GM19025 (cell line): ENCODE data around the gene CLIC4.
"Not testable (repeated sequence)": the region's sequence is repeated elsewhere in the genome, so short reads cannot be mapped to it uniquely, and the experiment has no call there.

ENCODE experiments used
- ATAC-seq: cut with Tn5 transposase; IDR thresholded peaks from one replicate; pipeline ENCODE4 v1.9.1; 2021; ENCODE audit warnings: mild to moderate bottlenecking, low read depth, moderate library complexity; ENCODE audit not compliant: unreplicated experiment

CLIC4 gene

DNA sequence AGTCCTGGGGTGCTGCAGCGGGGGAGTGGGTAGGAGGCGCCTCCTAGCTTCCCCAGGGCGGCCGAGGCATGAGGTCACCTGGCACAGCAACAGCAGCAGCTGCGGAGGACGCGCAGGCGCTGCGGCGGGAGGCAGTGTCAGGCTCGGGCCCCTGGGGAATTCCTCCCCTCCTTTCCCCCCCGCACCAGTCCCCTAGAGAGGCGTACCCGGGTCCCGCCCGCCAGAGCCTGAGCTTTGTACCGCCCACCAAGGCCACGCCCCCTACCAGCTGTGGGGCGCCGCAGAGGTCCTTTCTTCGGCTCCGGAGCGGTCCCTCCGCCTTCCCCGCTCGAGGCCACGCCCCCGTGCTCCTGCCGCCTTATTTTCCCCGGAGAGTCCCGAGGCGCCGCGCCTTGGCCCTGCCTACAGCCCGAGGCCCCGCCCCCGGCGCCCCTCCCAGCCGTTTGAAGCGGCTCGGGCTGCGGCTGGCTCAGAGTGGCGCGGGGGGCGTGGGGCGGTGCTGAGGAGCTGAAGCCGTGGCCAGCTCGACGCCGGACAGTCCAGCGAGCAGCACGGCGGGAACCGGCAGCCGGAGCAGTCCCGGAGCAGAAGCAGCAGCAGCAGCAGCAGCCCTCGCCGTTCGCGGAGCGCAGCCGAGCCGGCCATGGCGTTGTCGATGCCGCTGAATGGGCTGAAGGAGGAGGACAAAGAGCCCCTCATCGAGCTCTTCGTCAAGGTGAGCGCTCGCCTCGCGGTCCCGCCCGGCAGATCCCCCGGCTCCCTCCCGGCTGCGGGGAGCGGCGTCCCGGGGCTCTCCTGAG, at the start of gene CLIC4:
CLIC4 (plus strand) TSS at position 537 of the 800 bp plus-strand sequence; CDS start at position 644, 107 bp downstream.
- ATAC-seq: peak; percentile 68

DNA sequence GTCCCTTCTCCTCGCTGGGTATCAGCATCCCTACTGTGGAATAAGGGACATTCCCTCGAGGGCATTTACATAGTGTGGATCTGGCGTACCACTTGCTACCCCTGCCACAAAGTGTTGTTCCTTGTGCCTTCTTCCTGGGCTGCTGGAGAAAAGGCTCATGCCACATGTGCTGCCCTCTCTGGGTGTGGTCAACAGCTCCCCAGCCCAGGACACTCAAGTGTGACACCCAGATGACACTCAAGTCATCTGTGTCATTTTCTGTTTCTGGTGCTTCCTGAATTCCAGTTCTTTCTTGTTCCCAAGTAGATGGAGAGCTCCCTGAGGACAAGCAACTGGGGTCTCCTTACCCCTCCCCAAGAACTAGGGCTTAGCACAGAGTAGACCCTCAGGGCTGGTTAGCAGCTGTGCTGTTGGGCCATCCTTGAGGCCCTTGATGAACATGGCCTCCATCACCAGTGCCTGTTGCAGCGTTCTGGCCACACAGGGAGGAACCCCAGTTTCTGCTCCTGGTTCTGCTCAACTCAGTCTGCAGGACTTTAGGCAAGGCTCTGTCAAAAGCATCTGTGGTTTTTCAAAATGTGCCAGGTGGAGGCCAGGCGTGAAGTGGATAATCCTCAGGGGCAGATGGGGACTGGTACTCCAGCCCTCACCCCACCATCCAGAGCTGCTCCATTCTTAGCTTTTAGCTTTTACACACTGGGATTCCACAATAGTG, 49.0 kb upstream of the CLIC4 start:
- ATAC-seq: no peak

DNA sequence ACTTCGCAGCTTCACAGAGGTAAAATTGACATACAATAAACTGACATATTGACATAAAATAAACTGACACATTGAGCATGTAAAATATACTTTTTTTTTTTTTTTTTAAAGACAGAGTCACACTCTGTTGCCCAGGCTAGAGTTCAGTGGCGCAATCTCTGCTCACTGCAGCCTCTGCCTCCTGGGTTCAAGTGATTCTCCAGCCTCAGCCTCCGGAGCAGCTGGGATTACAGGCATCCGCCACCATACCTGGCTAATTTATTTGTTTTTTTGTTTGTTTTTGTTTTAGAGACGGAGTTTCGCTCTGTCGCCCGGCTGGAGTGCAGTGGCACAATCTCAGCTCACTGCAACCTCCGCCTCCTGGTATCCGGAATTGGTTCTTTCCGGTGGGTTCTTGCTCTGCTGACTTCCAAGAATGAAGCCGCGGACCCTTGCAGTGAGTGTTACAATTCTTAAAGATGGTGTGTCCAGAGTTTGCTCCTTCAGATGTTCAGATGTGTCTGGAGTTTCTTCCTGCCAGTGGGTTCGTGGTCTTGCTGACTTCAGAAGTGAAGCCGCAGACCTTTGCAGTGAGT, 48.4 kb upstream of the CLIC4 start:
- ATAC-seq: no peak

DNA sequence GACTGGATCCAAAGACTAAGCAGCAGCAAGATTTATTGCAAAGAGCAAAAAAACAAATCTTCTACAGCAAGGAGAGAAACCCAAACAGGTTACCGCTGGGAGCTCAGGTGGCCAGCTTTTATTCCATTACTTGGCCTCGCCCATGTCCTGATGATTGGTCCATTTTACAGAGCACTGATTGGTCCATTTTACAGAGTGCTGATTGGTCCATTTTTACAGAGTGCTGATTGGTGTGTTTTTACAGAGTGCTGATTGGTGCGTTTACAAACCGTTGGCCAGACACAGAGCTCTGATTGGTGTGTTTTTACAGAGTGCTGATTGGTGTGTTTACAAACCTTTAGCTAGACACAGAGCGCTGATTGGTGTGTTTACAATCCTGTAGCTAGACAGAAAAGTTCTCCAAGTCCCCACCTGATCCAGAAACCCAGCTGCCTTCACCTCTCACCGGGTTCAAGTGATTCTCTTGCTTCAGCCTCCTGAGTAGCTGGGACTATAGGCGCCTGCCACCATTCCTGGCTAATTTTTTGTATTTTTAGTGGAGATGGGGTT, 47.7 kb upstream of the CLIC4 start:
- not testable (repeated sequence) for ATAC-seq

DNA sequence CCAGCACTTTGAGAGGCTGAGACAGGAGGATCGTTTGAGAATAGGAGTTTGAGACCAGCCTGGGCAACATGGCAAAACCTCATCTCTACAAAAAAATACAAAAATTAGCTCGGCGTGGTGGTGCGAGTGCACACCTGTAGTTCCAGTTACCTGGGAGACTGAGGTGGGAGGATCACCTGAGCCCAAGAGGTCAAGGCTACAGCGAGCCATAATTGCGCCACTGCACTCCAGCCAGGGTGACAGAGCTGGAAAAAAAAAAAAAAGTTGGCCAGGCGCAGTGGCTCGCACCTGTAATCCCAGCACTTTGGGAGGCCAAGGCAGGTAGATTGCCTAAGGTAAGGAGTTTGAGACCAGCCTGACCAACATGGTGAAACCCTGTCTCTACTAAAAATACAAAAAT, 46.9 kb upstream of the CLIC4 start:
- not testable (repeated sequence) for ATAC-seq

DNA sequence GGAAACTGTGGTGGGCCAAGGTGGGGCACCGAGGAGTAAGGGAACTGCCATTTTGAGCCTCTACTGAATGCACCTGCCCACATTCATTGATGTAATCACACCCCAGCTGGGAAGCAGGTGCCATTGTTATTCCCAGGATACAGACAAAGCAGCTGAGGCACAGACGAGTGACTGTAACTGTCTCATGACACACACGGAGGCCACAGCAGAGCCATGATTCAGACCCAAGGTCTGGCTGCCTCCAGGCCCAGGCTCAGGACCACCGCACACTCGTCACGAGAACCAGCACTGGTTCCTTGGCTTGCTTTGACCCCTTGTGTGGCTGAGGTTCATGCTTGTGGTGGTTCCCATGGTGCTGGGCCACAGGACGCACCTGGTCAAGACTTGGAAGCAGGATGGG, 45.6 kb upstream of the CLIC4 start:
- ATAC-seq: no peak

DNA sequence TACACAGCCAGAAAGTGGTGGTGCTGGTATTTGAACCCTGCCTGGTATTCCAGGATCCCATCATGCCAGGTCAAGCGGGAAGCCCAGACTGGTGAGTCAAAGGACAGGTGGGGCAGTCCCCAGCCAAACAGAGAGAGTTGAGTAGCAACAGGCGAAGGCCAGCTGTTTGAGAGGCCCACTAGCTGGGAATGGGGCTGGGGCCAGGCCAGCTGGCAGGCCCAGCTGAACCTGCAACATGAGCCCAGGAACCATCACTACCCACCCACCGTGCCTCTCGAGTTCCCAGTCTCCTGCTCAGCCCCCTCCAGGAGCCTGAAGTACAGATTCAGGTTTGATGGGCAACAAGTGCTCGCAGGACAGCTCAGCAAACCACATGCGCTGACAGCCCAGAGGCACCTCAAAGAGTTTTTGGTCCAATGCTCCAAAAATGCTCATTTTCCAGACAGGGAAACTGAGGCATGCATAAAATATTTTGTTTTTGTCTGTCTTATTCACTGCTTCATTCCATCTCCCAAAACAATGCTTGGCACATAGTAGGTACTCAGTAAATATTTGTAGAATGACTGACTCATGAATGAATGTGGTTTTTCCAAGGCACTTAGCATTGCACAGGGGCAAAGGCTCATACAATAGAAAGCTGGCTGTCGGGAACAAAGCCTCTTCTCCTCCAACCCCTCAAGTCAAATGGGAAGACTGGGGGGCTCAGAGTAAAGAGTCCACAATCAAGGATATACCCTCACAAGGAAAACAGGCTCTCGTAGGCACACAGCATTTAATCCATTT, 42.5 kb upstream of the CLIC4 start:
- ATAC-seq: no peak

DNA sequence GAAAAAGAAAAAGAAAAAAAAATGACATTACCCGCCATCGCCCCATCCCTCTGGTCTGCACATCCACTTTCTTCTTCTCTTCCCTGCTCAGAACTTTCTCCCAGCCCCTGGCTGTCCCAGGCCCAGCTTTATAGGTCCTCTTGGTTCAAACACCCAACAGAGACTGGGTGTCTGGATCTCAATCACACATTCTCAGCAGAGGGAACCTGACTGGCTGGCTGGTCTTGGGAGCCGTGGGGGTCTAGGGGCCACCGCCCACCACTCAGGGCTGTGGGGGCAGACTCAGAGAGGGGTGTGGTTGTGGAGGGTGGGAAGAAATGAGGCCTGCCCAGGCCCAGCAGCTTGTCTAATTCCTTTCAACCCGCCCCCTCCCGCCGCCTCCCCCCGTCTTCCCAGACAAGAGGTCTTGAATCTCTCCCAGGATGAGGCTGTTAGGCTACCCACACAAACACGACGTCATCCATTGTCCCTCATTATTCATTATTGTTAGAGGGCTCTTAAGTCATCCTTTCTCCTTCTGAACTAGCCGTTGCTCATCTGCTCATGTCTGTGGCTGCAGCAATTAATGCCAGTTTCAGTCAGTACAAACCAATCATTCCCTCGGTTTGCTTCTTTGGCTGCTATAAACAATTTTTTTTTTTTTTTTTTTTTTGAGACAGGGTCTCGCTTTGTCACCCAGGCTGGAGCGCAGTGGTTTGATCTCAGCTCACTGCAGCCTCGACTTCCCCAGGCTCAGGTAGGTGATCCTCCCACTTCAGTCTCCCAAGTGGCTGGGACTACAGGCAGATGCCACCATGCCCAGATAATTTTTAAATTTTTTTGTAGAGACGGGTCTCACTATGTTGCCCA, 40.6 kb upstream of the CLIC4 start:
- no peak for ATAC-seq

DNA sequence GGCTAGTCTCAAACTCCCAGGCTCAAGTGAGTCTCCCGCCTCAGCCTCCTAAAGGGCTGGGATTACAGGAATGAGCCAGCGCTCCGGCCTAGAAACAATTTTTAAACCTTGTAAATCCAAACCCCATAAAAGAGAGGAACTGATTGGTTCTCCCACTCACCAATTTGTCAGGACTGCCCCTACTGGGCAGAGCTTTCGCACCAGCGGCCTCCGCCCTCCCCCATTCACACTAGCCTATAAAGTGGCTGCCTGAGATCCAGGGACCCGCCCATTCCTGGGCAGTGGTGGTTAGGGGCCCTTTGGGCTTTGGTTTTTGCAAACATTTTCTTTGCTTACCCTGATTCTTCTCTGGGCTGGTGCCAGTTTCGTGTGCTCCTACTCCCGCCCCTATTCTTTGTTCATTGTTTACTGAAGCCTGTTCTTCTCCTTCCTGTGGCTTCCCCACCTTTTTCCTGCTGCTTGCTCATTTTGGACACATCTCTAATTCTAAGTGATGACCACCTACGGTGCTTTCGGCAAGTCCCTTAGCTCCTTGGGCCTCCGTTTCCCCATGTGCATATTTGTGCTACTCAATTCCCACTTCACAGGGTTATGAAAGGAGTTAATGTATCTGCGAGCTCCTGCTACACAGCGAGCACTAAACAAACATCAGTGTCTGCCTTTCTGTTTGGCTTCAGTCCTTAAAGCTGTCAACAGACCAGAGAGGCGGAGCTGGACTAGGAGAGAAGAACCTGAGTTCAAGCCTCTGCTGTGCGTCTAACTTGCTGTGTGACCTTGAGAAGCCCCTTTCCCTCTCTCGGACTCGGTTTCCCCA, 39.8 kb upstream of the CLIC4 start:
- peak; percentile 75 for ATAC-seq

DNA sequence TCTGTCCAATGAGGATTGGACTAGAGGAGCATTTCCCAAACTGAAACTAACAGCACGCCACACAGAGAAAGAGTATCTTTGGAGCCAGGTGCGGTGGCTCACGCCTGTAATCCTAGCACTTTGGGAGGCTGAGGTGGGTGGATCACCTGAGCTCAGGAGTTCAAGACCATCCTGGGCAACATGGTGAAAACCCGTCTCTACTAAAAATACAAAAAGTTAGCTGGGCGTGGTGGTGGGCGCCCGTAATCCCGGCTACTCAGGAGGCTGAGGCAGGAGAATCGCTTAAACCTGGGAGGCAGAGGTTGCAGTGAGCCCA, 39.2 kb upstream of the CLIC4 start:
- not testable (repeated sequence) for ATAC-seq

DNA sequence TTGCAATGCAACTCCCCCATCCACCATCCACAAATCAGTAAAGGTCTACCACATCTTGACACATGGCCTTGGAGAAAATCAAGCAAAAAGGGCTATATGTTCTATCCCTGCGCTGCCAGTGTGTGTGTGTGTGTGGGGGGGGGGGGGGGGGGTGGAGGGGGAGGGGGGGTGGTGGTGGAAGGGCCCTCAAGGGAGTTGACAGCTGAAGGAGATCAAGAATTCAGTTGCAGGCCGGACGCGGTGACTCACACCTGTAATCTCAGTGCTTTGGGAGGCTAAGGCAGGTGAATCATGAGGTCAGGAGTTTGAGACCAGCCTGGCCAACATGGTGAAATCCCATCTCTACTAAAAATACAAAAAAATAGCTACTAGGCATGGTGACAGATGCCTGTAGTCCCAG, 37.6 kb upstream of the CLIC4 start:
- no peak for ATAC-seq

DNA sequence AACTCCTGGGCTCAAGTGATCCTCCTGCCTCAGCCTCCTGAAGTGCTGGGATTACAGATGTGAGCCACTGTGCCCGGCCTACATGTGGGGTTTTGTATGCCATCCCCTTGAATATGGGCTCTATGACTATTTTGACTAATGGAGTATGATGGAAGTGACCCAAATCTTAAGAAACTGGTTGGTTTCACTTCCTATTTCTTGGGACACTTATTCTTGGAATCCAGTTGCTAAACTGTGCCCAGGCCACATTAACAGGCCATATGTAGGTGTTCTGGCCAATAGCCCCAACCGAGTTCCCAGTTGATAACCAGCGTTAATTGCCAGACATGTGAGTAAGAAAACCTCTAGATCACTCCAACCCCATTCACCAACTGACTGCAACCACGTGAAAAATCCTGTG, 36.3 kb upstream of the CLIC4 start:
- no peak for ATAC-seq

DNA sequence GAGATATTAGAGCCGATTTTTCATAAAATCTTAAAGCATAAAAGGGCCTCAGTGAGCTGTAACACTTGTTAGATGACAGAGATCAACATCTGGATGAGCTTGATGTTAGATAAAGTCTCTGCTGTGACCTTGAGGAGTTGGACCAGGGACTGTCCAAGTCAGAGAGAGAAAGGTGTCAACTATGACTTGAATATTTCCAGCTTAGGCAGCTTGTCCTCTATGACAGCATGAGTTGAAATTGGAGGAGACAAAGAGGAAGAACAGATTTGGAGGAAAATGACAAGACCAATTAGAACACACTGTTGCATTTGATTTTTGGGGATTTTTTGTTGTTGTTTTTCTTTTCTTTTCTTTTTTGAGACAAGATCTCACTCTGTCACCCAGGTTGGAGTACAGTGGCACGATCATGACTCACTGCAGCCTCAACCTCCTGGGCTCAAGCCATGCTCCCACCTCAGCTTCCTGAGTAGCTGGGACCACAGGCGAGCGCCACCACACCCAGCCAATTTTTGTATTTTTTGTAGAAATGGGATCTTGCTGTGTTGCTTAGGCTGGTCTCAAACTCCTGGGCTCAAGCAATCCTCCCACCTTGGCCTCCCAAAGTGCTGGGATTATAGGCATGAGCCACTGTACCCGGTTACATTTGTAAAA, 35.3 kb upstream of the CLIC4 start:
- ATAC-seq: no peak

DNA sequence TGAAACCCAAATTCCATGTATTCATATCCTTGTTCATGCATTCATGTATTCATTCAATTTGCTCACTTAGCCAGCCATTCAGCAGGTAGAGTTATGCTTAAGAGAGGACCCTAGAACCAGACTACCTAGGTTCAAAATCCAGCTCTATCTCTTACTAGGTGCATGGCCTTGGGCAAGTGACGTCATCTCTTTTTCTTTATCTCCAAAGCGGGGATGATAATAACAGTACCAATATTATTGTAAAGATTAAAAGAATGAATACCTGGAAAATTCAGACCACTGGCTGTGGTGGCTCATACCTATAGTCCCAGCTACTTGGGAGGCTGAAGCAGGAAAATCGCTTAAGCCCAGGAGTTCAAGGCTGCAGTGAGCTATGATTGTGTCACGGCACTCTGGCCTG, 33.9 kb upstream of the CLIC4 start:
- ATAC-seq: no peak

DNA sequence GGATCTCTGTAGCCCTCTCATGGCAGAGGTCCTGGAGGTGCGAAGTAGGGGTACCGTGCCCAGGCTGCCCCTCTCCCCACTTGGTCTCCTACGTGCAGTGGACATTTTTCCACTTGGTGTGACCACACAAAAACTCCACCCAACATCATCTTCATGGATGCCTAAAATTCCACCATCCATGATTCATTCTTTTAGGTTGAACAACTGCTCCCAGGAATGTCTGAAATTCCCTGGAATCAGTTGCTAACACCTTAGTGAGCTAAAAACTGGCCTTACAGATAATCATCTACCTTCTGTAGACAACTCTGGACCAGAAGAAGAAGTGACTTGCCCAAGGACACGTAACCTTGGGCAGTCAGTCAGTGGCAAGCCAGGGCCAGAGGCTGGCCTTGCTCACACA, 32.1 kb upstream of the CLIC4 start:
- no peak for ATAC-seq

DNA sequence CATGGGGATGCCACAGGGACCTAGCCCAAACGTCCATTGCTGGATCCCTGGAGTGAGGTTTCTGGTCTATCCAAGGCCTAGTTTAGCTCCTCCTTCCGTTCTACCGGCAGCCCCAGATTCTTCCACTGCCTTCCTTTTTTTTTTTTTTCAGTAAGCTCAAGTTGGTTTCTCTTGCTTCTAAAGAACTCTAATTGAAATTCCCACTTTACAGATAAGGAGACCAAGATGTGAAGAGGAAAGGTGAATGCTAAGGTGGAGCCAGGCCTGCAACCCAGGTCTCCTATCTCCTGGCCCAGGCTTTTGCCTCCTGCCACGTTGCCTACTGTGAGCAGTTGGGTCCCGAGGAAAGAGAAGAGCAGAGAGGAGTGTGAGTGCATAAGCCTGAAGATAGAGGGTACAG, 31.5 kb upstream of the CLIC4 start:
- ATAC-seq: no peak

DNA sequence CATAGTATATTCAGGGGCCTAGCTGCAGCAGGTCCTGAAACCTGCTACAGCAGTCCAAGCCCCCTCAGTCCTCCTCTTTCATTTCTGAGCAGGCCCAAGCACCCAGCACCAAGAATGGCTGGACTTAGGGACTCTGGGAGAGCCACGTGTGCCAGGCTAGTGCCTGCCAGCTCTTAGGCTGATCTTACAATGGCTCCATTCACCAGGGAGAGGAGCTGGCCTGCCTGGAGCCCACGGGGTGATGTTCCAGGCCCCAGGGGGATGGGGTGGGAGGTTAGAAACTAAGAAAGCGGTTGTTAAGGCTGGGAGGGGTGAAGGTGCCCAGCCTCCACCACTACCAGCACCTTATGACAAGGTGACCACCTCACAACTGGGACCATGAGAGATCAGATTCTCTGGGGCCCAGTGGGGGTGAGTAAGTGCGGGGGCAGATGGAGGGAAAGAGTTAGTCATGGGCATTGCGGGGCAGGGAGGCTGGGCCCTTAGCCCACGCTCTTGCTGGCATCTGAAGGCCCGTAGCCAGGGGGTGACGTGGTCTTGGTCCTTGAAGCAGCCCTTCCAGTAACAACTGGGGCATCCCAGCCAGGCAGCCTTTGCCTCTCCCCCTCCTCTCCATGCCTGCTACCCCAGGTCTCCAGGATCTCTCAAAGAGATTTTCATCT, 30.3 kb upstream of the CLIC4 start:
- ATAC-seq: no peak

DNA sequence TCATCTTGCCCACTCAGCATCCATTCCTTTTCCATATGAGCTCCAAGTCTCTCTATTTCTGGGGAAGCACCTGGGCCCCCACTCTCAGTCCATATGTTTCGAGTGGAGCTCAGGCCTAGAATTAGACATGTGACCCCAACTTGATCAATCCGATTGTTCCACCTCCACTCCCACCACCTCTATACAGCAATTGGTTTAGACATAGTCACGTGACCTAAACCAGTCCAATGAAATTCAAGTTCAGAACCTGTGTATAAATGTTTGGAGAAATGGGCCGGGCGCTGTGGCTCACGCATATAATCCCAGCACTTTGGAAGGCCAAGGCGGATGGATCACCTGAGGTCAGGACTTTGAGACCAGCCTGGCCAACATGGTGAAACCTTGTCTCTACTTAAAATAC, 29.6 kb upstream of the CLIC4 start:
- no peak for ATAC-seq
